Measurements from ENCODE around the gene BCAS3.
"Not testable (repeated sequence)": the region's sequence is repeated elsewhere in the genome, so short reads cannot be mapped to it uniquely, and the experiment has no call there.

Gene BCAS3

GRCh38 chr17:60804831-60805230 lies 127.2 kb downstream of the BCAS3 start:
- no peak for DNase-seq

DNA sequence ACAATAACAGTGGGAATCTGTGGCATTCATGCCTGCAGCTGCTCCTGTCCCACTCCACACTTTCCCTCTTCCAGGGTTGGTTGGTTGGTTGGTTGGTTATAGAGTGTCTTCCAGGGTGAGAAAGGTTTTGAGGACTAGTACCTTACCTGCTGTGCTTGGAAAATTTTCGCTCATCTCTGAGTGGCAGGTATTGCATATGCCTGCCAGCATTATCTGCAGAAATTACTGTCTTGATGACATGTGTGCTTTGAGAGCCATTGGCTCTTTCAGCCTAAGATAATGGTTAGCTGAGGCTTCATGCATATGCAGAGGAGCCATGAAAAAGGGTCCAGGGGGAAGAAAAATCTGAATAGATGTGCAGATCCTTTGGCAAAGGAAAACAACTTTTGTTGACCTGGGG lies 131.8 kb downstream of the BCAS3 start:
- DNase-seq = no peak

DNA sequence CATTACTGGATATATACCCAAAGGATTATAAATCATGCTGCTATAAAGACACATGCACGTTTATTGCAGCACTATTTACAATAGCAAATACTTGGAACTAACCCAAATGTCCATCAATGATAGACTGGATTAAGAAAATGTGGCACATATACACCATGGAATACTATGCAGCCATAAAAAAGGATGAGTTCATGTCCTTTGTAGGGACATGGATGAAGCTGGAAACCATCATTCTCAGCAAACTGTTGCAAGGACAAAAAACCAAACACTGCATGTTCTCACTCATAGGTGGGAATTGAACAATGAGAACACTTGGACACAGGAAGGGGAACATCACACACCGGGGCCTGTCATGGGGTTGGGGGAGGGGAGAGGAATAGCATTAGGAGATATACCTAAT lies 137.3 kb downstream of the BCAS3 start:
- not testable (repeated sequence) for DNase-seq

DNA sequence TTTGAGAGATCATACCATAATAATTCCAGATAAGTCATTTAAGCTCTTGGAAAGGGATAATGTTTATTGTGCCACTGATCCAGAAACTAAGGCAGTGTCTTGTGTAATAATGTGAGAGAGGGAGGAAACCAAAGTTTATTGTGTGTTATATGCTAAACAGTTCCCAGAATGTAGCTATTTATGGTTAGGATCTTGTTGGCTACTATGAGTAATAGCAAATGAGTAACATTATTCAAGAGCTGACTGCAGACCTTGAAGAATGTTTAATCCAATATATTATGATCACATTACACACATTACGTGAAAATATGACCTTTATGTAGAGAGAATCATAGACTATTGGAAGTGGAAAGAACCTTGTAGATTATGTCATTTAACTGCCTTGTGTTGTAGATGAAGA lies 139.5 kb downstream of the BCAS3 start:
- DNase-seq = no peak

DNA sequence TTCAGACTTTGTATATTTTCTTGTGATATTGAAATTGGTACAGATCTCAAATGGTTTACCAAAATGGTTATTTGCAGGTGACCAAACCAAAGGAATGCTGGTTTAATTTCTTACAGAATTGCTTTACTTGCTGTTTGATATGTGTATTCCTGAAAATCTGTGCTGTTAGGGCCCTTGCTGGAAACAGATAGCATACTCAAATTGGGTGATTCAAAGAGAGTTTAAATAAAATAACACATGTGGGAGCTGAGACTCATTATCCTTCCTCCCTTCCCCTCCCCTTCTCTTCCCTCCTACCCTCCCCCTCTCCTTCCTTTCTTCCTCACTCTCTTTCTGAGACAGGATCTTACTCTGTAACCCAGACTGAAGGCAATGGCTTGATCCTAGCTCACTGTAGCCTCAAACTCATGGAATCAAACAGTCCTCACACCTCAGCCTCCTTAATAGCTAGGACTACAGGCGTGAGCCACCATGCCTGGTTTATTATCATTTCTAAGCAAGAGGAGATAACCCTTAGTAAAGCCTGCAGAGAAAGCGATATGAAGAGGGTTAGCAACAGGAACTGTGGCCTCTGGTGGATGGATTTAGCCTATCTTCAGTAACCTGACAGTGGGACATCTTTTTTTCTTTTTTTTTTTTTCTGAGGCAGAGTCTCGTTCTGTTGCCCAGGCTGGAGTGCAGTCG lies 141.9 kb downstream of the BCAS3 start:
- DNase-seq = no peak

GRCh38 chr17:60823515-60823914 lies 145.9 kb downstream of the BCAS3 start:
- no peak for DNase-seq

GRCh38 chr17:60825351-60825750 lies 147.7 kb downstream of the BCAS3 start:
- no peak for DNase-seq

DNA sequence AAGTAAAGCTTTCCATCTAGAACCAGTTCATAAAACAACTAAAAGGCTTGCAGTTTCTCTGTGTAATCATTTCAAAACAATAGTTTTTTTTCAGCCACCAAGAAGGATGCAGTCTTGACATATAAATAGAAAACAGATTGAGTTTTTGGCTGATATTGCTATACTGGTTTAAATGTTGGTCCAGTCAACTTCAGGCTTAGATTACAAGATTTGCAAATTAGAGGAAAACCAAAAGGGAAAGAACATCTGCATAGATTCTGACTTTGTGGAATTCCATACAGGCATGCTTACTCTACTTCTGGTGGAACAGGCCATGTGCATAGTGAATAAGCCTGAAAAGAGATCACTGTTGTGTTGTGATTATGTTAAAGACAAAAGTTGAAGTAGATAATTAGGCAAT lies 150.3 kb downstream of the BCAS3 start:
- no peak for DNase-seq

- no peak for DNase-seq
Measured at GRCh38 chr17:60832151-60832585, 154.5 kb downstream of the BCAS3 start.

- DNase-seq = no peak
Measured at GRCh38 chr17:60832631-60833030, 155.0 kb downstream of the BCAS3 start.

- no peak for DNase-seq
Measured at GRCh38 chr17:60840456-60840855, 162.8 kb downstream of the BCAS3 start.

GRCh38 chr17:60845012-60845411 lies 167.4 kb downstream of the BCAS3 start:
- DNase-seq = no peak

- no peak for DNase-seq
Measured at GRCh38 chr17:60846175-60846574, 168.5 kb downstream of the BCAS3 start.

- no peak for DNase-seq
Measured at GRCh38 chr17:60851181-60851580, 173.5 kb downstream of the BCAS3 start.

DNA sequence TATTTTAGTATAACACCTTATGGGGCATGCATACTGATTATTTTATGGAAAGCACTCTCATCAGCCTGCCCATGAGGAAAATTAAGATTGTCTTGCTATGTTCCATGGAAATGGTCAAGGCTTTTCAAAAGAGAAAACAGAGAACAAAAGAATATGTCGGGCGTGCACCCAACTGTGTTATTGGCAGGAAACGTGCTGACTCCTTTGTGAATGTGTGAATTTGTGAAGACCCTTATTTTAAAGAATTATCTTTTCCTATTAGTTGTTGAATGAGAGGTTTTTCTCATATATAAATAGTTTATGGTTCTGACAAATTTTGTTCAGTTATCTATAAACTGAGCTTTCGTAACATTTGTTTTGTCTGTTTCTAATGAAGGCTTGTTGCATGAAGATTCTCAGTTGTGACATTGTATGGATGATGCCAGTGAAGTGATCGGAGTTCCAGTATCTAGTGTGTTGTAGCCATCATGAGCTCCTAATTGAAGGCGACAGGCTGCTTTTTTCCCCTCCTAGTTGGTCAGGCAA lies 180.0 kb downstream of the BCAS3 start:
- DNase-seq = no peak

DNA sequence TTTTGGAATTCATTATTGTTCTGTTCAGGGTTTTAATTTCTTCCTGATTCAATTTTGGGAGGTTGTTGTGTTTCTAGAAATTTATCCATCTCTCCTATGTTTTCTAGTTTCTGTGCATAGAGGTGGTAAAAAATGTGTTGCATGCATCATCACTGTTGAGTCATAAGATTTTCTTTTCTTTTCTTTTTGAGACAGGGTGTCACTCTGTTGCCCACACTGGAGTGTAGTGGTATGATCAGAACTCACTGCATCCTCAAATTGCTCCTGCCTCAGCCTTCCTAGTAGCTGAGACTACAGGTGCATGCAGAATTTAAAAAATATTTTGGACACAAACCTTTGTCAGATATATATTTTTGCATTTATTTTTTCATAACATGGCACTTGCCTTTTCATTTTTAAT lies 184.8 kb downstream of the BCAS3 start:
- DNase-seq = no peak

DNA sequence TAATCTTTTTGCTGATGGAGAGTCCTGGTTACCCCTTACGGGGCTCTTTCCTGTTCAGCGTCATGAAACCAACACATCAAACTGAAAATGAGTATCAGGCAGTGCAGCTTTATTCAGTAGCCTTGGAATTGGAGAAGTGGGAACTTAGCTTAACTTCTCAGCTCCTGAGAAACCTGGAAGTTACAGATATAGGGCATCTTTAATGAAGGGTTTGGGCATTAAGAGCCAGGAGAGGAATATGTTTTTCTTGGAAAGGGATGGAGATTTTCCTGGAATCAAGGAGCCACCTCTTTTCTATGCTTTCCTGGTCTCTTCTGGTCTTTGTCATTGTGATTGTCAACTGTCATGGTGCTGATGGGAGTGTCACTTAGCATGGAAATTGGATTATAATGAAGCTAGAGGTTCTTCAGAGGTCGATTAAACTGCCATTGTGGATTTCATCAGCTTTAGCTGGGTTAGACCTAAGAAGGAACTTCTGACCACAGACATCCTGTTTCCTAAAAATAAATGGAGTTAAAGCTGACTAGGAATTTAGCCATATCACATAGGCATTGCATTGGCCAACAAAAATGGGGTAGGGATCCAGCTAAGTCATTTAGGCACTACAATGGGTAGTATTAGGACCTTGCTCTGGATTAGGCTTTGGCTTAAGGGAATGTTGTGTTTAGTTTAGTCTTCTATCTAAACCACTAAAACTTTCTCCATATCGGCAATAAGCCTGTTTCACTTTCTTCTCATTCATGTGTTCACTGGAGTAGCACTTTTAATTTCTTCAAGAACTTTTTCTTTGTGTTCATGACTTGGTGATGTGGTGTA lies 186.4 kb downstream of the BCAS3 start:
- no peak for DNase-seq

DNA sequence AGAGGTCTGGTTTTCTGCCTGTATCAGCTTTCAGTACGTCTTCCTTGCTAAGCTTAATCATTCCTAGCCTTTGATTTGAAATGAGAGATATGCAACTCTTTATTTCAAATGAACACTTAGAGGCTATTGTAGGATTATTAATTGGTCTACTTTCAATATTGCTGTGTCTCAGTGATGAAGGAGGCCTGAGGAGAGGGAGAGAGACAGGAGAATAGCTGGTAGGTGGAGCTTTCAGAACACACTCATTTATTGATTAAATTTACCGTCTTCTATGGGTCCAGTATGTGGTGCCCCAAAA lies 187.0 kb downstream of the BCAS3 start:
- no peak for DNase-seq

- no peak for DNase-seq
Measured at GRCh38 chr17:60874772-60875171, 197.1 kb downstream of the BCAS3 start.

DNA sequence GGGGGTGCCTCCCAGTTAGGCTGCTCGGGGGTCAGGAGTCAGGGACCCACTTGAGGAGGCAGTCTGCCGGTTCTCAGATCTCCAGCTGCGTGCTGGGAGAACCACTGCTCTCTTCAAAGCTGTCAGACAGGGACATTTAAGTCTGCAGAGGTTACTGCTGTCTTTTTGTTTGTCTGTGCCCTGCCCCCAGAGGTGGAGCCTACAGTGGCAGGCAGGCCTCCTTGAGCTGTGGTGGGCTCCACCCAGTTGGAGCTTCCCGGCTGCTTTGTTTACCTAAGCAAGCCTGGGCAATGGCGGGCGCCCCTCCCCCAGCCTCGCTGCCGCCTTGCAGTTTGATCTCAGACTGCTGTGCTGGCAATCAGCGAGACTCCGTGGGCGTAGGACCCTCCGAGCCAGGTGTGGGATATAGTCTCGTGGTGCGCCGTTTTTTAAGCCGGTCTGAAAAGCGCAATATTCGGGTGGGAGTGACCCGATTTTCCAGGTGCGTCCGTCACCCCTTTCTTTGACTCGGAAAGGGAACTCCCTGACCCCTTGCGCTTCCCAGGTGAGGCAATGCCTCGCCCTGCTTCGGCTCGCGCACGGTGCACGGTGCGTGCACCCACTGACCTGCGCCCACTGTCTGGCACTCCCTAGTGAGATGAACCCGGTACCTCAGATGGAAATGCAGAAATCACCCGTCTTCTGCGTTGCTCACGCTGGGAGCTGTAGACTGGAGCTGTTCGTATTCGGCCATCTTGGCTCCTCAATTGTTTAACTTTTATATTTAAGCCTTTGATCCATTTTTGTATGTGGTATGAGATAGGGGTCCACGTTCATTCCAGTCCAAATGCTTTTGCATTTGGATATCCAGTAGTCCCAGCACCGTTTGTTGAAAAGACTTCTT lies 209.3 kb downstream of the BCAS3 start:
- not testable (repeated sequence) for DNase-seq

GRCh38 chr17:60887614-60888028 lies 210.0 kb downstream of the BCAS3 start:
- no peak for DNase-seq

DNA sequence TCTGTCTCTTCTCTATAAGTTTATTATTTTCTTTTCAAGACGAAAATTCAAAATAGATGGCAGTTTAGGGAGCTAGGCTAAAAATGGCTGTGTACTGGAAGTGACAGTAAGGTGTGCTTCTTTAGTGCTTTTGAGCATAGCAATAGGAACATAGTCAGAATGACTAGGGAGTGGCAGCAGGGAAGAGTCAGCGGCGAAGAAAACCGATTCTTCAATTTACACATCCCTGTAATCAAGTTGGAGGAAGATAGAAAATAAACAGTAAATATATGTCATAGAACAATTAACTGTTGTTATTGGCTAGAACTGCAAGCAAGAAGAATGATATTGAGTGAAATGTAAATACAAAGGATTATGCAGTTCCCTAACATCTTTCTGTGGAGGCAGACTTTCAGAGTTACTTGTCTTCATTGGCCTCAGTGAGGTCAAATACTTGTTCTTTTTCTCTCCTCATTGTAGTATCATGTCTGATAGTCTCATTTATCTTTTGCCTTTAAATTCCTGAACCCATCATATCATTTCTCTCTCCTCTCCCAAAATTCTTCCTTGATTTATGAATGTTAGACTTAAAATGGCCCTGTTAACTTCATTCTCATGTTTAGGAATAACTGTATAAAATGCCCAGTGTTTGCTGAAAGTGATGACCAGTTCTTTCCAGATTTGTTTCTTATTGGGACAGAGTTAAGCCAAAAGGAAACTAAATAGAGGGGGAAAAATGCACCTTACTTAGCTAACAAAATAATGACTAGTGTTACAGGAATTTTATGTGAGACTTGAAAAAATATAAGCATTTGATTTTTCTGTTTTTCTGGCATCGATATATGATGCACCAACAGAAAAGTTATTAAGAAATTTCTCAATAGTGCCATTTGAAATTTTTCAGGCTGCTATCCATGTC lies 211.4 kb downstream of the BCAS3 start:
- DNase-seq = no peak
